GM21825 (cell line): ENCODE measurements around the gene TRIM6.
A peak's percentile ranks its signal among the peaks of the same experiment; 100 is the strongest.
"Not testable (repeated sequence)": the region's sequence is repeated elsewhere in the genome, so short reads cannot be mapped to it uniquely, and the experiment has no call there.

ENCODE experiments used
- ATAC-seq: cut with Tn5 transposase; IDR thresholded peaks from one replicate; pipeline ENCODE4 v1.9.1; 2021; ENCODE audit warnings: mild to moderate bottlenecking, moderate library complexity; ENCODE audit not compliant: unreplicated experiment

The TRIM6 gene

GRCh38 chr11:5603326-5603725 lies 6.9 kb downstream of the TRIM6 start:
- no peak for ATAC-seq

GRCh38 chr11:5604896-5605295 lies 8.5 kb downstream of the TRIM6 start:
- no peak for ATAC-seq

GRCh38 chr11:5605849-5606248 lies 9.4 kb downstream of the TRIM6 start:
- no peak for ATAC-seq

GRCh38 chr11:5608808-5609207 lies 12.4 kb downstream of the TRIM6 start:
- no peak for ATAC-seq

GRCh38 chr11:5610446-5610845 lies 14.0 kb downstream of the TRIM6 start:
- no peak for ATAC-seq

GRCh38 chr11:5611627-5612026 lies 15.2 kb downstream of the TRIM6 start:
- ATAC-seq: no peak

GRCh38 chr11:5618807-5619206 lies 22.4 kb downstream of the TRIM6 start:
- no peak for ATAC-seq

- ATAC-seq: no peak
These were observed 24.4 kb downstream of the TRIM6 start for GRCh38 chr11:5620651-5621521.

GRCh38 chr11:5621580-5621979 lies 25.1 kb downstream of the TRIM6 start:
- no peak for ATAC-seq

GRCh38 chr11:5622802-5623201 lies 26.4 kb downstream of the TRIM6 start:
- no peak for ATAC-seq

GRCh38 chr11:5624489-5625279 lies 28.2 kb downstream of the TRIM6 start, which contains the start of gene TRIM34:
Gene TRIM34 (plus strand): TSS chr11:5625001. CDS start chr11:5632332, 7,331 bp downstream.
- peak; percentile 97 for ATAC-seq

GRCh38 chr11:5625281-5625680 lies 28.8 kb downstream of the TRIM6 start:
- ATAC-seq: no peak

- ATAC-seq: no peak
These were observed 29.8 kb downstream of the TRIM6 start for GRCh38 chr11:5626196-5626595.

GRCh38 chr11:5631417-5631816 lies 35.0 kb downstream of the TRIM6 start:
- ATAC-seq: no peak

GRCh38 chr11:5631969-5632635 lies 35.7 kb downstream of the TRIM6 start:
- ATAC-seq: peak; percentile 93

GRCh38 chr11:5639953-5640352 lies 43.5 kb downstream of the TRIM6 start:
- no peak for ATAC-seq

GRCh38 chr11:5643585-5643984 lies 47.1 kb downstream of the TRIM6 start:
- ATAC-seq: no peak

- no peak for ATAC-seq
These were observed 49.7 kb downstream of the TRIM6 start for GRCh38 chr11:5646139-5646538.

GRCh38 chr11:5655474-5655873 lies 59.0 kb downstream of the TRIM6 start:
- no peak for ATAC-seq

- not testable (repeated sequence) for ATAC-seq
These were observed 60.5 kb downstream of the TRIM6 start for GRCh38 chr11:5656956-5657355.

GRCh38 chr11:5658318-5658717 lies 61.9 kb downstream of the TRIM6 start:
- ATAC-seq: no peak
